HL-60 (cell line): ENCODE data around the gene DPPA5.

ENCODE experiments used
- DNase-seq, 2 experiments: peaks; one replicate each; pipeline ENCODE4 v3.0.0-alpha.2; 2010 to 2020; ENCODE audit warnings: low read depth in 1 of 2, low spot score in 1 of 2
- H3K27ac ChIP-seq: fragments of 250-450 bp; sonication (Bioruptor Pico); replicated peaks from 2 replicates; pipeline ENCODE4 v1.5.1; 2020; ENCODE audit warnings: mild to moderate bottlenecking, moderate library complexity
- H3K27me3 ChIP-seq: fragments of 250-450 bp; sonication (Bioruptor Pico); 2 replicates; pipeline ENCODE4 v1.5.1; 2021; ENCODE audit warnings: mild to moderate bottlenecking, moderate library complexity; ENCODE audit not compliant: insufficient read depth, poor library complexity, severe bottlenecking
- H3K4me3 ChIP-seq: replicated peaks from 2 replicates; pipeline ENCODE4 v1.5.1; 2011; ENCODE audit warnings: mild to moderate bottlenecking, control low read depth, low read length; ENCODE audit not compliant: insufficient read depth
- GABPA ChIP-seq: IDR thresholded peaks from 2 replicates; pipeline ENCODE4 v1.6.1; 2012; ENCODE audit warnings: low read depth
- POLR2AphosphoS5 ChIP-seq: IDR thresholded peaks from 2 replicates; pipeline ENCODE4 v1.6.1; 2012; ENCODE audit warnings: low read depth
- SPI1 ChIP-seq: IDR thresholded peaks from 2 replicates; pipeline ENCODE4 v1.6.1; 2012; ENCODE audit warnings: low read depth, mild to moderate bottlenecking, borderline replicate concordance
- TF ChIP-seq, protein P1 (sequence below): IDR thresholded peaks from one replicate; pipeline ENCODE4 v1.5.1; 2011; ENCODE audit warnings: low read length, control low read depth, inconsistent platforms; ENCODE audit not compliant: insufficient read depth
- TF ChIP-seq, protein P2 (sequence below): IDR thresholded peaks from 2 replicates; pipeline ENCODE4 v1.6.1; 2012; ENCODE audit warnings: low read depth; ENCODE audit not compliant: insufficient replicate concordance

The DPPA5 gene

DNA sequence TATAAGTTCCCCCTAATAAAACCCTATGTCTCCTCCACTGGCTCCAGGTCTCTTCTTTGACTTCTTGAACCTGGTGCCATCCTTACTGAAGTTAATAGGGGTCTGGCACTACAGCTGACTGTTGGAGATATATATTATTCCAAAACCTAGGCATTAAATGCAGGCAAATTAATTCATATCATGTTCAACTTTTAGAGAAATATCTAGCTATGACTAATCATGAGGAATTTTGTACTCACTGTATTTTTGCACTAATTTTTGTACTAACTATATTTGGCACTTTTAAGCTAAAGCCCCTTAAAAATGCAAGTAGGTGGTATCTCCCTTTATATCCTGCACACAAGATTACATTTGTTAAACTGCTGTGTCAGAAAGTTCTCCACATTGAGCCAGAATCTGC, 10.9 kb downstream of the DPPA5 start:
- DNase-seq = no peak
- Histone ChIP-seq H3K27ac (no peak overlapping the region), H3K27me3 (no peaks in the 10 kb centered on the region), H3K4me3 (no peak overlapping the region)
- TF ChIP-seq POLR2AphosphoS5 (no peak), GABPA (no peak), SPI1 (no peak)
- TF ChIP-seq, protein P1, sequence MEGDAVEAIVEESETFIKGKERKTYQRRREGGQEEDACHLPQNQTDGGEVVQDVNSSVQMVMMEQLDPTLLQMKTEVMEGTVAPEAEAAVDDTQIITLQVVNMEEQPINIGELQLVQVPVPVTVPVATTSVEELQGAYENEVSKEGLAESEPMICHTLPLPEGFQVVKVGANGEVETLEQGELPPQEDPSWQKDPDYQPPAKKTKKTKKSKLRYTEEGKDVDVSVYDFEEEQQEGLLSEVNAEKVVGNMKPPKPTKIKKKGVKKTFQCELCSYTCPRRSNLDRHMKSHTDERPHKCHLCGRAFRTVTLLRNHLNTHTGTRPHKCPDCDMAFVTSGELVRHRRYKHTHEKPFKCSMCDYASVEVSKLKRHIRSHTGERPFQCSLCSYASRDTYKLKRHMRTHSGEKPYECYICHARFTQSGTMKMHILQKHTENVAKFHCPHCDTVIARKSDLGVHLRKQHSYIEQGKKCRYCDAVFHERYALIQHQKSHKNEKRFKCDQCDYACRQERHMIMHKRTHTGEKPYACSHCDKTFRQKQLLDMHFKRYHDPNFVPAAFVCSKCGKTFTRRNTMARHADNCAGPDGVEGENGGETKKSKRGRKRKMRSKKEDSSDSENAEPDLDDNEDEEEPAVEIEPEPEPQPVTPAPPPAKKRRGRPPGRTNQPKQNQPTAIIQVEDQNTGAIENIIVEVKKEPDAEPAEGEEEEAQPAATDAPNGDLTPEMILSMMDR = no peak
- TF ChIP-seq, protein P2, sequence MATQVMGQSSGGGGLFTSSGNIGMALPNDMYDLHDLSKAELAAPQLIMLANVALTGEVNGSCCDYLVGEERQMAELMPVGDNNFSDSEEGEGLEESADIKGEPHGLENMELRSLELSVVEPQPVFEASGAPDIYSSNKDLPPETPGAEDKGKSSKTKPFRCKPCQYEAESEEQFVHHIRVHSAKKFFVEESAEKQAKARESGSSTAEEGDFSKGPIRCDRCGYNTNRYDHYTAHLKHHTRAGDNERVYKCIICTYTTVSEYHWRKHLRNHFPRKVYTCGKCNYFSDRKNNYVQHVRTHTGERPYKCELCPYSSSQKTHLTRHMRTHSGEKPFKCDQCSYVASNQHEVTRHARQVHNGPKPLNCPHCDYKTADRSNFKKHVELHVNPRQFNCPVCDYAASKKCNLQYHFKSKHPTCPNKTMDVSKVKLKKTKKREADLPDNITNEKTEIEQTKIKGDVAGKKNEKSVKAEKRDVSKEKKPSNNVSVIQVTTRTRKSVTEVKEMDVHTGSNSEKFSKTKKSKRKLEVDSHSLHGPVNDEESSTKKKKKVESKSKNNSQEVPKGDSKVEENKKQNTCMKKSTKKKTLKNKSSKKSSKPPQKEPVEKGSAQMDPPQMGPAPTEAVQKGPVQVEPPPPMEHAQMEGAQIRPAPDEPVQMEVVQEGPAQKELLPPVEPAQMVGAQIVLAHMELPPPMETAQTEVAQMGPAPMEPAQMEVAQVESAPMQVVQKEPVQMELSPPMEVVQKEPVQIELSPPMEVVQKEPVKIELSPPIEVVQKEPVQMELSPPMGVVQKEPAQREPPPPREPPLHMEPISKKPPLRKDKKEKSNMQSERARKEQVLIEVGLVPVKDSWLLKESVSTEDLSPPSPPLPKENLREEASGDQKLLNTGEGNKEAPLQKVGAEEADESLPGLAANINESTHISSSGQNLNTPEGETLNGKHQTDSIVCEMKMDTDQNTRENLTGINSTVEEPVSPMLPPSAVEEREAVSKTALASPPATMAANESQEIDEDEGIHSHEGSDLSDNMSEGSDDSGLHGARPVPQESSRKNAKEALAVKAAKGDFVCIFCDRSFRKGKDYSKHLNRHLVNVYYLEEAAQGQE = no peak

DNA sequence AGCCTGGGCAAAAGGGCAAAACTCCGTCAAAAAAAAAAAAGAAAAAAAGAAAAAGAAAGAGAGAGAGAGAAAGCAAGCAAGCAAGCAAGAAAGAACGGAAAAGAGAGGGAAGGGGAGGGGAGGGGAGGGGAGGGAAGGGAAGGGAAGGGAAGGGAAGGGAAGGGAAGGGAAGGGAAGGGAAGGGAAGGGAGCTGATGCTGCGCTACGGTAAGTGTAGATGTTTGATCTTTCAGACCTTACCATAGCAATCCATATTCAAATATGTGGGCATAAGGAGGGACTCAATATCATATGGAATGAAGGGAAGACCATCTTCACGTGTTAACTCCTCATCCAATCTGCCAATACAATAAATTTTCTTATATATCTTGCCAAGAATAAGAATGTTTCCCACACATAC, 11.9 kb downstream of the DPPA5 start:
- no peaks in the 10 kb centered on the region for H3K27me3 ChIP-seq
- no peak overlapping the region for H3K4me3 ChIP-seq
- DNase-seq = no peak
- TF ChIP-seq SPI1 (no peak), POLR2AphosphoS5 (no peak), GABPA (no peak)
- TF ChIP-seq, protein P2 = no peak
- TF ChIP-seq, protein P1 = no peak
- H3K27ac ChIP-seq = no peak overlapping the region

DNA sequence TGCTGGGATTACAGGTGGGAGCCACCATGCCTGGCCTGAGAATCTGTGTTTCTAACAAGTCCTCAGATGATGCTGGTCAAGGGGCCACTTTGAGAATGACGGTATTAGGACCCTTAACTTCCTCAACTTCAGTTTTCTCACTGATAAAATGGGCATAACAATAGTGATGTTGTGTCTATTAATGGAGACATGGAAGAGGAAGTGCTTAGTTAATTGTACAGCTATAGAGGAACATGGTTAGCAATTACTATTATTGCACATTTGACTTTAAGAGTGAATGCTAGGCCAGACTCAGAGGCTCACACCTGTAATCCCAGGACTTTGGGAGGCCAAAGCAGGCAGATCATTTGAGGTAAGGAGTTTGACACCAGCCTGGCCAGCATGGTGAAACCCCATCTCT, 12.7 kb downstream of the DPPA5 start:
- TF ChIP-seq GABPA (no peak), SPI1 (peak; percentile 76; the same call in 1 of the 2 replicates)
- Histone ChIP-seq H3K27me3 (no peaks in the 10 kb centered on the region), H3K4me3 (no peak overlapping the region), H3K27ac (no peak overlapping the region)
- DNase-seq = no peak

DNA sequence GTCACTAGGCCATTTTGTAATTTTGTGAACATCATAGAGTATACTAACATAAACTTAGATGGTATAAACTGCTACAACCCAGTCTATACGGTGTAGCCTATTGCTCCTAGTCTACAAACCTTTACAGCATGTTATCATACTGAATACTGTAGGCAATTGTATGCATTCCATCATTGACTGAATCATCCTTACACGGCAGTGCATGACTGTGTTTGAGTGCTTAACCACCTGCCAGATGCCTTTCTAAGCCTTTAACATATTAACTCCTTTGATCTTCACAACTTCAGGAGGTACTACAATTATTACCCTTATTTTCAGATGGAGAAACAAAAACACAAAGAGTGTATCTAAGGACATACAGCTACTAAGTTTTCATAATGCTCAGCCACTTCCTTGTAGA, 14.0 kb downstream of the DPPA5 start:
- Histone ChIP-seq H3K27me3 (no peaks in the 10 kb centered on the region), H3K4me3 (no peak overlapping the region), H3K27ac (no peak overlapping the region)
- TF ChIP-seq, protein P1 = no peak
- TF ChIP-seq, protein P2 = no peak
- TF ChIP-seq POLR2AphosphoS5 (no peak), SPI1 (no peak), GABPA (no peak)
- no peak for DNase-seq
